T-cell (primary cell): Measurements from ENCODE around the gene DELE1. TPM values are rescaled to one million over a fixed set of nuclear protein-coding genes. Genes with fewer than 3 reads are reported as not detected.
"Not testable (repeated sequence)": the region's sequence is repeated elsewhere in the genome, so short reads cannot be mapped to it uniquely, and the experiment has no call there.

Source experiments
- ATAC-seq, 4 experiments: fragments of 200-7000 bp in 3 of 4; fragments of 150-1000 bp in 1 of 4; cut with Tn5 transposase; replicated peaks in 1 of 4; 1 replicate in 3 of 4; 2 replicates in 1 of 4; pipeline ENCODE4 v1.10.0; 2021; ENCODE audit warnings: moderate library complexity in 3 of 4, mild to moderate bottlenecking in 2 of 4, moderate number of reproducible peaks in 1 of 4
- CTCF ChIA-PET, 2 donors: fragments of 300-600 bp; sonication (Branson Sonifier 250); formaldehyde crosslinking; loops; one replicate each; lab custom pipeline; 2022; ENCODE audit warnings: antibody characterized with exemption in 2 of 2; lab: Charles Lee
- POLR2A ChIA-PET, 2 donors: fragments of 300-600 bp; sonication (Branson Sonifier 250); formaldehyde crosslinking; loops; one replicate each; lab custom pipeline; 2022; ENCODE audit warnings: antibody characterized with exemption in 2 of 2; lab: Charles Lee
- DNase-seq, 35 experiments: peaks; one replicate each; pipeline versions ENCODE4 v3.0.0 to v3.0.0-alpha.2; 2013 to 2023
- H3K27ac ChIP-seq: one replicate; pipeline ENCODE4 v1.5.1; 2013; ENCODE audit warnings: low read length
- H3K27me3 ChIP-seq, 2 experiments: replicated peaks in 1 of 2; 1 replicate in 1 of 2; 2 replicates in 1 of 2; pipeline versions ENCODE4 v1.6.1 to v1.7.0; 2013; ENCODE audit warnings: low read length in 1 of 2, mixed read lengths in 1 of 2; ENCODE audit not compliant: control insufficient read depth in 2 of 2, insufficient read depth in 2 of 2; ENCODE audit errors: extremely low read depth in 1 of 2
- H3K36me3 ChIP-seq, 2 donors: 1 replicate in 1 of 2; 2 replicates in 1 of 2; pipeline versions ENCODE4 v1.6.1 to v1.7.0; 2013; ENCODE audit warnings: low read length in 1 of 2; ENCODE audit not compliant: control insufficient read depth in 2 of 2, insufficient read depth in 1 of 2; ENCODE audit errors: extremely low read depth in 1 of 2
- H3K4me1 ChIP-seq, 2 experiments: 1 replicate in 1 of 2; 2 replicates in 1 of 2; pipeline versions ENCODE4 v1.6.1 to v1.7.0; 2013; ENCODE audit warnings: low read length in 2 of 2, mixed read lengths in 1 of 2; ENCODE audit not compliant: insufficient read depth in 2 of 2, control insufficient read depth in 1 of 2; ENCODE audit errors: extremely low read depth in 1 of 2
- H3K4me3 ChIP-seq, 2 donors: 1 replicate in 1 of 2; 2 replicates in 1 of 2; pipeline versions ENCODE4 v1.5.1 to v1.7.0; 2013; ENCODE audit warnings: mild to moderate bottlenecking in 2 of 2, low read length in 1 of 2, moderate library complexity in 1 of 2; ENCODE audit not compliant: control insufficient read depth in 1 of 2; ENCODE audit errors: extremely low read depth in 1 of 2
- H3K9me3 ChIP-seq: 2 replicates; pipeline ENCODE4 v1.7.0; 2013
- H3K27ac Mint-ChIP-seq, 2 donors: one replicate each; pipeline ENCODE4 v1.8.0; 2020 to 2021; ENCODE audit warnings: mild to moderate bottlenecking in 2 of 2, mixed read lengths in 2 of 2
- H3K27me3 Mint-ChIP-seq, 2 donors: one replicate each; pipeline ENCODE4 v1.8.0; 2021 to 2022; ENCODE audit warnings: mixed read lengths in 2 of 2
- H3K36me3 Mint-ChIP-seq: one replicate; pipeline ENCODE4 v1.8.0; 2021; ENCODE audit warnings: mixed read lengths
- H3K4me1 Mint-ChIP-seq, 3 donors: one replicate each; pipeline ENCODE4 v1.8.0; 2020 to 2022; ENCODE audit warnings: mixed read lengths in 3 of 3, mild to moderate bottlenecking in 1 of 3
- H3K4me3 Mint-ChIP-seq, 3 donors: one replicate each; pipeline ENCODE4 v1.8.0; 2020 to 2022; ENCODE audit warnings: mild to moderate bottlenecking in 3 of 3, mixed read lengths in 3 of 3, moderate library complexity in 3 of 3
- H3K9me3 Mint-ChIP-seq, 3 donors: one replicate each; pipeline ENCODE4 v1.8.0; 2020 to 2022; ENCODE audit warnings: mixed read lengths in 3 of 3
- WGBS: methylation state at CpG from one replicate; pipeline ENCODE4 v1.1.5; 2013; ENCODE audit warnings: missing lambda C conversion rate; ENCODE audit not compliant: insufficient coverage; 5-methylcytosine and 5-hydroxymethylcytosine counted together
- total RNA-seq, 35 experiments: library from RNA in 6 of 35; stranded (reverse) in 6 of 35; fragments of 120-200 nt in 1 of 35; gene quantifications; one replicate each; pipeline versions ENCODE4 v1.2.1 to v1.2.4 and lab custom pipeline; 2013 to 2026

Gene DELE1
- total RNA-seq, 5 donors from 2014 or later (not counting 1 experiment from before 2014, with no cell fraction given) = 80.3 to 130 (median 85.2) TPM

GRCh38 chr5:141917760-141918159 is 5.9 kb upstream of the DELE1 start:
- ChIA-PET POLR2A (no interaction called here), CTCF (interaction anchor here in 1 of 2 donors (0.7 kb wide), 1 partner anchor 28 kb away, joined by 3 read pairs; no protein-coding TSS in a partner anchor)
- Histone ChIP-seq H3K27ac (no peak overlapping the region), H3K27me3 (peaks cover 2 to 26% of the 10 kb centered on the region in 2 experiments), H3K36me3 (no peaks in the 10 kb centered on the region), H3K9me3 (no peaks in the 10 kb centered on the region), H3K4me1 (peaks cover 0 to 14% of the 10 kb centered on the region in 2 experiments), H3K4me3 (no peak overlapping the region)
- no peak for ATAC-seq
- Mint-ChIP-seq H3K36me3 (no peaks in the 10 kb centered on the region), H3K27ac (no peak overlapping the region), H3K4me1 (peaks cover 17 to 19% (median 17%) of the 10 kb centered on the region in 3 donors), H3K27me3 (peaks cover 24 to 34% of the 10 kb centered on the region in 2 donors), H3K4me3 (no peak overlapping the region), H3K9me3 (no peaks in the 10 kb centered on the region)
- DNase-seq = no peak
- 67% methylated on average over 3 of the region's 5 CpGs for WGBS

DNA sequence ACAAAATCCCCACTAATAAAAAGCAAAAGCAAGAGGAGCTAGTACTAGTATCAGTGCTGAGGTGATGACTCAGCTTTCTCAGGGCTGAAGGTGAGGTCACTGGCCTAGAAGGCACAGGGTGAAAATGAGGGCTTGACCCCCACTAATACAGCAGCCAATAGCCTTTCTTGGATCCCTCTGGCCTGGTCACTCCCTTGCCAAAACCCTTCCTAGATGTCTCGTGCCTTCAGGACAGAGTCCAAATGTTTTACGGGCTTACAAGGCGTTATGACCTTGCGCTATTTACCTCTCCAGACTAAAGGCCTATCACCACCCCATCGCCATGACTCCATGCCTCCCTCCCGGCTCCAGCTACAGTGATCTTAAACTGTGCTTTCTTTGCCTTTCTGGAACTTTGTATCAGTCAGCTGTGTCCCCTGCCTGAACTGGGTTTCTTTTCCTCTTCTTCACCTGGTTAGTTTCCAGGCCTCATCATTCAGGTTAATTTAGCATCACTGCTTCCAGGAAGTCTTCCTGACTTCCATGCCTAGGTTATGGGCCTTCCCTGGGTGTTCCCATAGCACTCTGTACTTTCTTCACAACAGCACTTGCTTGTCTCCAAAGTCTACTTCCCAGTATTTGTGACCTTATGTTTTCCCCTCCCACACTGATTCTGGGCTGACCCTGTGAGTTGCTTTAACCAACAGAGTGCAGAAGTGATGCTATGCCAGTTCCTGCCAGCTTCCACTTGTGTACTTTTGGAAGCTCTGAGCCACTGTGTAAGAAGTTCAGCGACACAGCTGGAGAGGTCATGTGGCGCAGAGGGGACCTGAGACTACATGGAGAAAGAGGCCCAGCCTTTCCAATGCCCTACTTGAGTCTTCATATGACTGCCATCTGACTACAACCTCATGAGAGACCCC is 4.2 kb upstream of the DELE1 start:
- POLR2A ChIA-PET = interaction anchor here in 1 of 2 donors (0.5 kb wide), 1 partner anchor 145 kb away, joined by 10 read pairs; no protein-coding TSS in a partner anchor
- no peak overlapping the region for H3K4me3 ChIP-seq
- H3K27ac ChIP-seq = no peak overlapping the region
- Mint-ChIP-seq H3K27ac (peak overlapping the region in 1 of 2 donors; percentile 6), H3K4me1 (peaks cover 19 to 26% (median 23%) of the 10 kb centered on the region in 3 donors), H3K4me3 (no peak overlapping the region), H3K27me3 (peaks cover 15 to 22% of the 10 kb centered on the region in 2 donors), H3K9me3 (no peaks in the 10 kb centered on the region), H3K36me3 (peaks cover 4% of the 10 kb centered on the region)
- ATAC-seq = no peak
- peaks cover 5 to 16% of the 10 kb centered on the region in 2 experiments for H3K4me1 ChIP-seq
- WGBS = 91% methylated on average over 8 of the region's 8 CpGs
- no peak for DNase-seq
- peaks cover 0 to 15% of the 10 kb centered on the region in 2 experiments for H3K27me3 ChIP-seq
- CTCF ChIA-PET = interaction anchor here (0.6 to 1.5 kb wide), 2 partner anchors 31 to 226 kb away, joined by 3 read pairs; no protein-coding TSS in a partner anchor
- no peaks in the 10 kb centered on the region for H3K36me3 ChIP-seq
- H3K9me3 ChIP-seq = no peaks in the 10 kb centered on the region

DNA sequence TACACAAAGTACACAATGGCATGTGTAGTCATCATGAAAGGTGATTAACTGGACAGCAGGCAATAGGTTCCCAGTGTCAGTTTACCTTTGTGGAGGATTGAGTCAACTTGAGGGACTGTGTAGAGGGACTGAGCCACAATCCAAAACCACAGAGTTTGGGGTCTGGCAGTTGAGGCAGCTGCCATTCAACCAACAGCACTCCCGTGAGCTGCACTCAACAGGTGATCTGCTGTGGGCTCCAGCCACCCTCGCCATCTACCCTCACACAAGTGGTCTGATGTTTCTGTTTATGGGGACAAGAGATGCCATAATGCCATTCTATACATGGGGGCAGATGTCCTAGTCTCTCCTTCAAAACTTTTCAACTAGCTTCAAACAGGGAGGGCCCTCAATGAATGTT is 2.9 kb upstream of the DELE1 start:
- Histone ChIP-seq H3K4me1 (peaks cover 5 to 24% of the 10 kb centered on the region in 2 experiments), H3K9me3 (no peaks in the 10 kb centered on the region), H3K36me3 (peaks cover 0 to 5% of the 10 kb centered on the region in 2 donors), H3K27me3 (peaks cover 0 to 5% of the 10 kb centered on the region in 2 experiments), H3K4me3 (no peak overlapping the region), H3K27ac (no peak overlapping the region)
- no peaks in the 10 kb centered on the region for H3K9me3 Mint-ChIP-seq
- CTCF ChIA-PET = interaction anchor here (0.5 to 1.5 kb wide), 3 partner anchors 220 to 603 kb away, joined by 3 read pairs; no protein-coding TSS in a partner anchor
- H3K27me3 Mint-ChIP-seq = peaks cover 5 to 14% of the 10 kb centered on the region in 2 donors
- no peak for ATAC-seq
- DNase-seq = no peak
- H3K36me3 Mint-ChIP-seq = peaks cover 9% of the 10 kb centered on the region
- no peak overlapping the region for H3K27ac Mint-ChIP-seq
- no CpG with 5 or more reads among the region's 2 CpGs for WGBS
- H3K4me1 Mint-ChIP-seq = peaks cover 23 to 26% (median 24%) of the 10 kb centered on the region in 3 donors
- POLR2A ChIA-PET = interaction anchor here (0.6 to 0.8 kb wide), 2 partner anchors 40 to 1291 kb away, joined by 3 read pairs; no protein-coding TSS in a partner anchor
- no peak overlapping the region for H3K4me3 Mint-ChIP-seq

DNA sequence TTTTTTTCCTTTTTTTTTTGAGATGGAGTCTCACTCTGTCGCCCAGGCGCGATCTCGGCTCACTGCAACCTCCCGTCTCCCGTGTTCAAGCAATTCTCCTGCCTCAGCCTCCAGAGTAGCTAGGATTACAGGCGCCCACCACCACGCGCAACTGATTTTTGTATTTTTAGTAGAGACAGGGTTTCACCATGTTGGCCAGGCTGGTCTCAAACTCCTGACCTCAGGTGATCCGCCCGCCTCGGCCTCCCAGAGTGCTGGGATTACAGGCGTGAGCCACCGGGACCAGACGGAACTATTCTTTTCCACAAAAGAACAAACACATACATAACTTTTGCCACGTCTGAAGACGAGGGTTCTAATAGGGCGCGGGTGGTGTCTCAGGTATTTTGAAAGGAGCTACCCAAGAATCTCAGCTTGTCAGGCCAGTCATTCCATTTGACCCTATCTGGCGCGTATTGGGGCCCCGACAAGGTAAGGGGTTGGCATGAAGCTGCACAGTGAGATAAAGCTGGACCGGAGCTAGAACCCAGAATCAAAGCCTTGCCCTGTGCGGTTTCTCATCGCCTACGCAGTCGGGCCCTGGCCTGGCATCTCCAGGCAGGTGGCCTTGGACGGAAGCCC is 734 bp upstream of the DELE1 start:
- H3K4me3 Mint-ChIP-seq = peak overlapping the region; percentile 89 to 93 (median 91)
- ChIA-PET CTCF (interaction anchor here (0.5 to 2.7 kb wide), 16 partner anchors 9 to 603 kb away, joined by 3 to 12 read pairs (median 4); partner anchors contain the start of genes DIAPH1 (in 1 of the 2), HDAC3 (in 1 of the 2), RELL2 (in 1 of the 2) and RNF14 (in 1 of the 2)), POLR2A (interaction anchor here (0.6 to 1.1 kb wide), 6 partner anchors 19 to 331 kb away, joined by 3 to 6 read pairs (median 4); partner anchors contain the start of gene RNF14 (in 1 of the 2))
- H3K27ac Mint-ChIP-seq = peak overlapping the region; percentile 93 to 94
- peaks cover 26% of the 10 kb centered on the region for H3K36me3 Mint-ChIP-seq
- not testable (repeated sequence) for H3K9me3 ChIP-seq, H3K9me3 Mint-ChIP-seq, H3K27me3 ChIP-seq, H3K27me3 Mint-ChIP-seq, DNase-seq
- H3K4me1 Mint-ChIP-seq = peaks cover 35 to 40% (median 39%) of the 10 kb centered on the region in 3 donors
- 19% methylated on average over 11 of the region's 28 CpGs for WGBS
- Histone ChIP-seq H3K4me1 (peaks cover 5 to 24% of the 10 kb centered on the region in 2 experiments), H3K4me3 (peak overlapping the region; percentile 73 to 76), H3K27ac (peak overlapping the region; percentile 96), H3K36me3 (peaks cover 6 to 26% of the 10 kb centered on the region in 2 donors)
- peak in 1 of 4 experiments; percentile 5 for ATAC-seq

DNA sequence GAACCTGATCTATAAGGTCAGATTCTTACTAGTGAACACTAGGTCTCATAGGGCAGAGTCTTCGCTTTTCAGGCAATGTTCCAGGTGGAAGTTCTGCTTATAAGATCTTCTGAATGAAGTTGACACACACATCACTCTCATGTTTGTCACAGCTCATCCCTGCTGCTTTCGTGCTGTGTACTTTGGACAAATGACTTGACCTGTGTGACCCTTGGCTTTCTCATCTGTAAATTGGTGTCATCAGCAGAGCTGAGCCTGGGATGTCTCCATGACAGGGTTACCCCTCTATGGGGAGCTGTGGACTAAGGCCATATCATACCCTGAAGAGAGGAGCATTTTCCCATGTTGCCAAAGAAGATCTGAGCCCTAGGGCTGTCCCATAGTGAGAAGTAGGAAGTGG is 2.8 kb downstream of the DELE1 start:
- ATAC-seq = no peak
- Histone ChIP-seq H3K36me3 (peaks cover 17 to 61% of the 10 kb centered on the region in 2 donors), H3K4me1 (peaks cover 5 to 24% of the 10 kb centered on the region in 2 experiments), H3K27ac (no peak overlapping the region), H3K27me3 (no peaks in the 10 kb centered on the region), H3K4me3 (no peak overlapping the region), H3K9me3 (no peaks in the 10 kb centered on the region)
- Mint-ChIP-seq H3K27ac (peak overlapping the region in 1 of 2 donors; percentile 68), H3K4me1 (peaks cover 38 to 41% (median 40%) of the 10 kb centered on the region in 3 donors), H3K27me3 (no peaks in the 10 kb centered on the region), H3K36me3 (peaks cover 52% of the 10 kb centered on the region), H3K9me3 (no peaks in the 10 kb centered on the region), H3K4me3 (peak overlapping the region in 1 of 3 donors; percentile 39)
- CTCF ChIA-PET = interaction anchor here in 1 of 2 donors (0.7 kb wide), 1 partner anchor 293 kb away, joined by 3 read pairs; no protein-coding TSS in a partner anchor
- POLR2A ChIA-PET = interaction anchor here in 1 of 2 donors (0.5 kb wide), 1 partner anchor 13 kb away, joined by 3 read pairs; no protein-coding TSS in a partner anchor
- DNase-seq = no peak
- 90% methylated on average over 1 of the region's 2 CpGs for whole genome bisulfite sequencing
